ENCODE measurements around the gene LEP. TPM values are rescaled to one million over a fixed set of nuclear protein-coding genes. Genes with fewer than 3 reads are reported as not detected.
"Not testable (repeated sequence)": the region's sequence is repeated elsewhere in the genome, so short reads cannot be mapped to it uniquely, and the experiment has no call there.

Gene LEP
- total RNA-seq, 2 donors from 2014 or later, result 0.75 TPM; not detected in 1

DNA sequence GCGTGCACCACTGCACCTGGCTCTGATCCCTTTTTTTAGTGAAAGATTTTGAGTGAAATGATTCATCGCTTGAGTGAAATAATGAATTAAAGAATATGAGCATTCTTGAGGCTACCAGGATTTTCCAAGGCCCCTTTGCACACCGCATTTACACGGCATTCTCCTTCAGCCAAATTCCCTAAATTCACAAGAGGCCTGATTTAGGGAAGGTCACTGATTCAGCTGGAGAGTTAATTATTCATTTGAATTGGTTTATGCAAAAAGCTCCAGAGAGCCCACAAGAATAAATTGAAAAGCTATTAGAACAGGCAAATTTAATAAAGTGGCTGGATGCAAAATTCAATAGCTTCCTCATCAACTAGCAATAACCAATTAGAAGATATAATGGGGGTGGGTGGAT lies 46.5 kb downstream of the LEP start:
- intact Hi-C loops (cut with DNase I, micrococcal nuclease), result no loop called here
- no peak for ATAC-seq
- no peak for DNase-seq

DNA sequence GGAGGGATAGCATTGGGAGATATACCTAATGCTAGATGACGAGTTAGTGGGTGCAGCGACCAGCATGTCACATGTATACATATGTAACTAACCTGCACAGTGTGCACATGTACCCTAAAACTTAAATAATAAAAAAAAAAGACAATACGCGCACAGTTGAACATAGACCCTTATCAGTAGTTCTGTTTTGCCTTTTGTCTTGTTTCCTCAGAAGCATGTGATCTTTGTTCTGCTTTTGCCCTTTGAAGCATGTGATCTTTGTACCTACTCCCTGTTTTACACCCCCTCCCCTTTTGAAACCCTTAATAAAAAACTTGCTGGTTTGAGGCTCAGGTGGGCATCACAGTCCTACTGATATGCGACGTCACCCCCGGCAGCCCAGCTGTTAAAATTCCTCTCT lies 56.9 kb downstream of the LEP start:
- DNase-seq; ATAC-seq; intact Hi-C loops (cut with DNase I, micrococcal nuclease): not testable (repeated sequence)

DNA sequence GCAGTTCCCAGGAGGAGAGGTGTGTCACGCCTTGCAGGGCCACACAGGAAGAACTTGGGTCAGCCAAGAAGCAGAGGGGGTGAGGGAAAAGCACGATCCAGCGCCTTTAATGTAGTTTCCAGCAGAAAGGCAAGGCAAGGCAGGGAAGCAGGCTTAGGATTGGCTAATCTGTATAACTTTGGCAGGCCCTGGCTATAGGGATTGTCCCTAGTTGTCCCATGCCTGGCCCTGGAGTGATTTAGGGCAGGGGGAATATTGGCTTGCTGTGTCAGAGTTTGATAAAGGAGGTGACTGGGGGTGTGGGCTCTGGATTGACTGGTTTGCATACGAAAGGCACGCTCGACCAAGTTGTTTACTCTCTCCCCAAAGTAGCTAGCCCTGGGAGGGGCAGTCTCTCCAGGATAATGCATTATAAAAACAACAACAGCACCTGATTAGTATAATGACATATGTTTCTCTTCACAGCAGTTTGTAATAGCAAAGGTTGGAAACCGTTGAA lies 58.1 kb downstream of the LEP start:
- ATAC-seq (no peak), DNase-seq (no peak)
- intact Hi-C loops (cut with DNase I, micrococcal nuclease), result no loop called here

DNA sequence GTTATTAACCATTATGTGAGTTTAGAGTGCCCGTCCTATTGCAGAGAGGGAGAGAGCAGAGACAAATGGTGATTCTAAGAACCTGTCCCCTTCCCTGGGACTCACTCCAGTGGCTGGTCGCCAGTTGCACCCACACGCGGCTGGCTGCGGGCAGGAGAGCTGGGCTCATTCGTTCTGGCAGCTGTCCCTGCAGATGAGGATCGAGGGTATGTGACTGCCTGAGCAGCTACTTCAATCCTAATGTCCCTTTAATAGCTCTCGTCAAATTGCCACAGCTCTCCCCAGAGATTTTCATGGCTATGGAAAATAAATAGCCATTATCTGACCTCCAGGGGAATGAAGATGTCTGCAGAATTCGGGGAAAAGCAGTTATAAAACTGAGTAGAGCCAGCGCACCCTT lies 61.1 kb downstream of the LEP start:
- ATAC-seq, result no peak
- no peak for DNase-seq
- intact Hi-C loops (cut with DNase I, micrococcal nuclease), result no loop called here

DNA sequence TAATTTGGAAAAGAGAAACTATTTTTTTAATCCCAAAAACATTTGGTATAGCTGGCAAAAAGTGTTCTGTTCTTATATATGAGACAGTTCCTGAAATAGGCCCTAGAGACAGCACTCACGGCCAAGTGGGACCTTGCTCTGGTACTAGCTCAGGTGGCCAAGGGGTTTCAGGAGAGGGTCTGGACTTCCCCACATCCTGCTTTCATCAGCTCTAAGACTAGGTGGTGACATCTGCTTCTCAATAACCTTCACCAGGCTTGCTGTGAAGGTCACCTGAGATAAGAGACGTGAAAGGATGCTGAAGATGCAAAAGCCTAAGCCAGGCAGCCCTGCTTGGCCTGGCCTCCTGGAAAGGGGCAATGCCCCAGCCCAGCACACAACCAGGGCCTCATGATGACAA lies 62.1 kb downstream of the LEP start:
- ATAC-seq, result no peak
- DNase-seq, result no peak
- intact Hi-C loops (cut with DNase I, micrococcal nuclease), result no loop called here

DNA sequence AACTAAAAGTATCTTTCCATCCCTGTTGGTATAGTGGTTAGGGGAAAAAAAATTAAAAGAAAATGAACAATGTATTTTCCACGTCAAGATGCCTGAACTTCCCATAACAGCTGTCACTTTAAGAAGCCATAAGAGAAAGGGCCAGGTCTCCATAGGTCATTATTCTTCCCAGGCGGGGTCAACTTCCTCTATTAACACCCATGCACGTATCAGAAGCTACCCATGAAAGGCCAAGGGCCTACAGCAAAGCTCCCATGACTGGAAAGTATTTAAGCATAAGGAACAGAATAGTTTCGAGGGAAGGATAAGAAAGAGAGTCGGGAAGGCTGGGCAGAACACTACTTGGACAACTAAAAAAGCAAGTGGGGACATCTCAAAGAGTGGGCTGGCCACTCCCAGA lies 62.6 kb downstream of the LEP start:
- no peak for DNase-seq
- intact Hi-C loops (cut with DNase I, micrococcal nuclease), result no loop called here
- no peak for ATAC-seq

DNA sequence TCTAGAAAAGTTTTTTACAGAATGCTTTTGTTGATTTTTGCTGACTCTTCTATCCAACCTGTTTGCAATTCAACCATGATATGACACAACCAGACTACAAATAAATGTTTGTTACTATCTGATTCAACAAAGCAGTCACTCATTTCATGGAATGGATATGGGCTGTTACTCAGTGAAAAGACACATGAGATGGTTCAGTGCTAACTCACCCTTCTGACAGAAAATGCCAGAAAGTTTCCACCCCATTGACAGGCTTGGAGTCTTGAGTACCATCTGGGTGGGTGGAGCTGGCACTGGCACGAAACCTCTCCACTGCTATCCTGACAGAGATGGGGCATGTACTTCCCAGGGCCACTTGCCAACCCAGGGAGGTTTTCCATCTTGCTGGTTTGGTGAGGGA lies 63.1 kb downstream of the LEP start:
- no peak for DNase-seq
- no peak for ATAC-seq
- intact Hi-C loops (cut with DNase I, micrococcal nuclease), result no loop called here

DNA sequence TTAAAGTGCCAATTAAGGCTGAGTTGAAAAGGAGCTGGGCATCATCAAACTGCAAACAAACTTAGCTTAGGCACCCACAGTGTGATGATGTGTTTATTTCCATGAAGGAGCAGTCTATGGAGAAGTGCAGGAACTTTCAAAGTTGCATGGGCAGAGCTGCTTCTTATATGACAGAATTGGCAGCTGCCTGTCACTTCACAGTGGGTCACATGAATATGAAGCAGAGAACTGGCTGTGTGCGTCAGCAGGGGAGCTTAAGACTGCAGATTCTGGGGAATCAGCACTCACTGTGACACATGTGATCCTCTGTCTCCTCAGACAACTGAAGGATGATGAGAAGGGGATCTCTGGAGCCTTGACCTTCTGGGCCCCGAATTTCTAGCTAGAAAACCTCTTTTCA lies 66.0 kb downstream of the LEP start:
- DNase-seq (no peak), ATAC-seq (no peak)
- intact Hi-C loops (cut with DNase I, micrococcal nuclease), result no loop called here

Small RNAs within 50 kb of the gene (microRNA-seq; reads per million reads assigned to microRNA genes)
- gene MIR129-1, result 1.6 to 4.1 reads per million in 2 donors

Other genes starting within 250 kb of the LEP start
- gene LRRC4, start 209.8 kb upstream of the LEP start, total RNA-seq, result 1 to 10 TPM in 1 of 2 donors, under 1 TPM in 1; 0.24 to 4.5 TPM
- 10 to 100 TPM; 19.6 to 26.8 TPM for gene RBM28, start 102.6 kb downstream of the LEP start, total RNA-seq
- gene PRRT4, start 120.4 kb downstream of the LEP start, total RNA-seq, result under 1 TPM in 1 of 2 donors, not detected in 1; 0.20 TPM
- 10 to 100 TPM; 29.0 to 31.2 TPM for gene IMPDH1, start 168.7 kb downstream of the LEP start, total RNA-seq
- gene HILPDA, start 214.6 kb downstream of the LEP start, total RNA-seq, result 1 to 10 TPM; 5.8 to 7.3 TPM
- gene METTL2B, start 235.5 kb downstream of the LEP start, total RNA-seq, result 10 to 100 TPM; 24.7 to 28.0 TPM